ENCODE measurements around the gene MAGEB5.
A peak's percentile ranks its signal among the peaks of the same experiment; 100 is the strongest.

MAGEB5 gene

DNA sequence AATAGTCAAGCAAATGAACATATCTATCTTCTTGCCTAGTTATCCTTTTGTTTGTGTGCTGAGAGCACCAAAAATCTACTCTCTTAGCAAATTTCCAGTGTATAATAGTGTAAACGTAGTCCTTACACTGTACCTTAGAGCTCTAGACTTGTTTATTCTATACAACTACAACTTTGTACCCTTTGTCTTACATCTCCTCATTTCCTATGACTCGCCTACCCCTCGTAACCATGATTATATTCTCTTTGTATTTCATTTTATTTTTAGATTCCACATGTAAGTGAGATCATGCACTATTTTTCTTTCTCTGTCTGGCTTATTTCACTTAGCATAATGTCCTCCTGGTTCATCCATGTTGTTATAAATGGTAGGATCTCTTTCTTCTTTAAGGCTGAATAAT, 37.6 kb downstream of the MAGEB5 start:
- TF ChIP-seq CTCF (conservative IDR thresholded peaks at IDR 0.05; ENCODE audit: control insufficient read depth, insufficient read depth, low read depth, low read length), result no peak
- no peak for DNase-seq (ENCODE audit: low read depth)
- no peak overlapping the region for H3K4me3 ChIP-seq (ENCODE audit: control insufficient read depth, low read depth, low read length)

GRCh38 chrX:26254436-26254835, 38.5 kb downstream of the MAGEB5 start:
- H3K4me3 ChIP-seq (ENCODE audit: control insufficient read depth, low read depth, low read length), result no peak overlapping the region
- no peak for DNase-seq (ENCODE audit: low read depth)
- TF ChIP-seq CTCF (conservative IDR thresholded peaks at IDR 0.05; ENCODE audit: control insufficient read depth, insufficient read depth, low read depth, low read length), result no peak

GRCh38 chrX:26262121-26262523, 46.2 kb downstream of the MAGEB5 start:
- no peak for TF ChIP-seq CTCF (conservative IDR thresholded peaks at IDR 0.05; ENCODE audit: control insufficient read depth, insufficient read depth, low read depth, low read length)
- H3K4me3 ChIP-seq (ENCODE audit: control insufficient read depth, low read depth, low read length), result no peak overlapping the region
- peak; percentile 1 for DNase-seq (ENCODE audit: low read depth)
